ENCODE measurements around the gene ACO2.

The ACO2 gene

DNA sequence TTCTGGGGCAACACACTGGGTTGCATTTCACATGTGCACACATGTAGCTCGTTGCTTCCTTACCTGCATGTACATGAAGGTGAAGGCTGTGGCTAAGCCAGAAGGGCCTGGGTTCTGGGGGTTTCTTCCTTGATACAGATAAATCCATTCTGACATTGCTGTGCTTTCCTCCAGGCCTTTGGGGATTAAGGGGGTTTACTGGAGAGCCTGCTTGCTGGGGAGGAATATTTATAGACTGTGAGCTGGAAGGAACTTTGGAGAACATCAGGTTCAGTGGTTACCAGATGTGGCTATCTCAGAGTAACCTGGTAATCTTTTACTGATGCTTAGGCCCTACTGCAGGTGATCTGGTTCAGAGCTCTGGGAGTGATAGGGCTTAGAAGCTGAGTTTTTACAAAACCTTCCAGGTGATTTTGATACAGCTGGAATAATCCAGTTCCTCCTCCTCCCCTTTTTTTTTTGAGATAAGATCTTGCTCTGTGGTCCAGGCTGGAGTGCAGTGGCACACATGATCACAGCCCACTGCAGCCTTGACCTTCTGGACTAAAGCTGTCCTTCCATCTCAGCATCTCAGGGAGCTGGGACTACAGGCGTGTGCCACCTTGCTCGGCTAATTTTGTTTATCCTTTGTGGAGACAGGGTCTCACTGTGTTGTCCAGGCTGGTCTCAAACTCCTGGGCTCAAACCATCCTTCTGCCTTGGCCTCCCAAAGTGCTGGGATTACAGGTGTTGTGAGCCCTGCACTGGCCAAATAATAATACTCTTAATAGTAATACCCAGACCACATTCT, 19.9 kb downstream of the ACO2 start:
- H3K9me3 ChIP-seq (ENCODE audit: control insufficient read depth, insufficient read depth, low read length) = no peaks in the 10 kb centered on the region
- TF ChIP-seq CTCF (IDR thresholded peaks at IDR 0.05; ENCODE audit: low read depth, low read length, poor library complexity, severe bottlenecking) (no peak), EZH2phosphoT487 (IDR thresholded peaks at IDR 0.05; ENCODE audit: borderline replicate concordance, low read length) (no peak)
- no peaks in the 10 kb centered on the region for H3F3A ChIP-seq (ENCODE audit: control insufficient read depth, insufficient read depth)
- H4K20me1 ChIP-seq (ENCODE audit: control insufficient read depth, insufficient read depth, low read depth, low read length) = no peaks in the 10 kb centered on the region; the same call in 1 of the 2 replicates
- no peaks in the 10 kb centered on the region for H3K27me3 ChIP-seq (ENCODE audit: control insufficient read depth, low read length)
- H3K27ac ChIP-seq (ENCODE audit: low read depth, low read length) = no peak overlapping the region
- H3K36me3 ChIP-seq (ENCODE audit: control insufficient read depth, low read length) = peaks cover 9% of the 10 kb centered on the region; the same call in 1 of the 2 replicates
- H3K4me3 ChIP-seq (ENCODE audit: low read length) = no peak overlapping the region
- no peaks in the 10 kb centered on the region for H3K4me1 ChIP-seq (ENCODE audit: control insufficient read depth, low read length)
- no peak overlapping the region for H3K4me2 ChIP-seq (ENCODE audit: low read length)
- H3K9me2 ChIP-seq (replicated peaks; ENCODE audit: control insufficient read depth, low read length) = no peaks in the 10 kb centered on the region
- H3K79me2 ChIP-seq (ENCODE audit: control insufficient read depth, low read length) = peaks cover 95% of the 10 kb centered on the region

- H3K27ac ChIP-seq (ENCODE audit: low read depth, low read length) = no peak overlapping the region
- H3K4me3 ChIP-seq (ENCODE audit: low read length) = no peak overlapping the region
- H3K4me1 ChIP-seq (ENCODE audit: control insufficient read depth, low read length) = no peaks in the 10 kb centered on the region
- no peaks in the 10 kb centered on the region for H3K9me2 ChIP-seq (replicated peaks; ENCODE audit: control insufficient read depth, low read length)
- peaks cover 3% of the 10 kb centered on the region; the same call in 1 of the 2 replicates for H4K20me1 ChIP-seq (ENCODE audit: control insufficient read depth, insufficient read depth, low read depth, low read length)
- no peaks in the 10 kb centered on the region for H3K27me3 ChIP-seq (ENCODE audit: control insufficient read depth, low read length)
- H3K9me3 ChIP-seq (ENCODE audit: control insufficient read depth, insufficient read depth, low read length) = no peaks in the 10 kb centered on the region
- H3F3A ChIP-seq (ENCODE audit: control insufficient read depth, insufficient read depth) = no peaks in the 10 kb centered on the region
- no peak for TF ChIP-seq EZH2phosphoT487 (IDR thresholded peaks at IDR 0.05; ENCODE audit: borderline replicate concordance, low read length)
- no peak for TF ChIP-seq CTCF (IDR thresholded peaks at IDR 0.05; ENCODE audit: low read depth, low read length, poor library complexity, severe bottlenecking)
- peaks cover 8% of the 10 kb centered on the region; the same call in 1 of the 2 replicates for H3K36me3 ChIP-seq (ENCODE audit: control insufficient read depth, low read length)
- peaks cover 99% of the 10 kb centered on the region for H3K79me2 ChIP-seq (ENCODE audit: control insufficient read depth, low read length)
- H3K4me2 ChIP-seq (ENCODE audit: low read length) = no peak overlapping the region
These were observed 22.6 kb downstream of the ACO2 start for GRCh38 chr22:41491374-41492100.

- H3K9me2 ChIP-seq (replicated peaks; ENCODE audit: control insufficient read depth, low read length) = no peaks in the 10 kb centered on the region
- no peaks in the 10 kb centered on the region for H3K9me3 ChIP-seq (ENCODE audit: control insufficient read depth, insufficient read depth, low read length)
- no peaks in the 10 kb centered on the region for H3K27me3 ChIP-seq (ENCODE audit: control insufficient read depth, low read length)
- H3K79me2 ChIP-seq (ENCODE audit: control insufficient read depth, low read length) = peaks cover 74% of the 10 kb centered on the region
- 0 out of 2 replicates have a peak, but pooled peaks cover 3% of the 10 kb centered on the region for H4K20me1 ChIP-seq (ENCODE audit: control insufficient read depth, insufficient read depth, low read depth, low read length)
- H3K4me3 ChIP-seq (ENCODE audit: low read length) = no peak overlapping the region
- no peaks in the 10 kb centered on the region for H3F3A ChIP-seq (ENCODE audit: control insufficient read depth, insufficient read depth)
- no peaks in the 10 kb centered on the region for H3K4me1 ChIP-seq (ENCODE audit: control insufficient read depth, low read length)
- no peak overlapping the region for H3K4me2 ChIP-seq (ENCODE audit: low read length)
- TF ChIP-seq CTCF (IDR thresholded peaks at IDR 0.05; ENCODE audit: low read depth, low read length, poor library complexity, severe bottlenecking) (no peak), EZH2phosphoT487 (IDR thresholded peaks at IDR 0.05; ENCODE audit: borderline replicate concordance, low read length) (no peak)
- H3K27ac ChIP-seq (ENCODE audit: low read depth, low read length) = no peak overlapping the region
- peaks cover 27% of the 10 kb centered on the region for H3K36me3 ChIP-seq (ENCODE audit: control insufficient read depth, low read length)
These were observed 29.5 kb downstream of the ACO2 start for GRCh38 chr22:41498303-41498835.
